Measurements from ENCODE around the gene SRMS. TPM values are rescaled to one million over a fixed set of nuclear protein-coding genes. Genes with fewer than 3 reads are reported as not detected.

The SRMS gene
- total RNA-seq, 1 experiment from 2014 or later: 0.22 TPM

DNA sequence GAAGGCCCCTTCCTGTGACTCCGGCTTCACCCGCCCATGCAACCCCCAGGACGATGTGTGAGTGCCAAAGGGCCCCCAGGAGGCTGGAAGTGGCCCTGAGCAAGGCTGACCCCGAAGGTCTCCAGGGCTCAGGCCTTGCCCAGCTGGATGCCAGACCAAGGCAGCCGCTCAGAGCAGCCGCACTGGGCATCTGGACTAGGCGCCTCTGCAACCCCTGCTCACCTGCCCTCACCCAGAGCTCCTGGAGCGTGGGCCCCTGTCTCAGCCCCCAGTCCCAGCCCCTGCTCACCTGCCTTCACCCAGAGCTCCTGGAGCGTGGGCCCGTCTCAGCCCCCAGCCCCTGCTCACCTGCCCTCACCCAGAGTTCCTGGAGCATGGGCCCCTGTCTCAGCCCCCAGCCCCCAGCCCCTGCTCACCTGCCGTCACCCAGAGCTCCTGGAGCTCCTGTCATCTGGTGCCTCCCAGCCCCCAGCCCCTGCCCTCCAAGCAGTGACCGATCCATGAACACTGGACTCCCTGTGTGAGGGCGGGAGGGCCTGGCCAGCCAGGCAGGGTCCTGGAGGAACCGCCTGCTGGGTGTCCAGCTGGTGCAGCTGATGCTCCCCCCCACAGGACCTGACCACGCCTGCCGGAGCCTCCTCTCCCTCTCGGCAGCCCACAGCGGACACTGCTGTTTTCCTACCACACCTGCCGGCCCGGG is 1.1 kb downstream of the SRMS start:
- H4K20me1 ChIP-seq (ENCODE audit: low read length): no peaks in the 10 kb centered on the region
- CTCF ChIA-PET: no interaction called here
- H3K27ac ChIP-seq (ENCODE audit: low read length): 0 out of 2 replicates have a peak overlapping the region, but pooled peaks have one; percentile 80
- no peak for ATAC-seq
- H2AFZ ChIP-seq (ENCODE audit: low read length): no peak overlapping the region
- H3K4me2 ChIP-seq (ENCODE audit: low read length): no peak overlapping the region
- no peaks in the 10 kb centered on the region for H3F3A ChIP-seq (ENCODE audit: low read length, unreplicated experiment)
- no peaks in the 10 kb centered on the region for H3K27me3 ChIP-seq (ENCODE audit: low read length)
- peaks cover 29% of the 10 kb centered on the region for H3K4me1 ChIP-seq (ENCODE audit: insufficient read depth, low read length)
- no peaks in the 10 kb centered on the region for H3K36me3 ChIP-seq (ENCODE audit: low read depth, low read length)
- no TSS peak for BruUV-seq (replicated peaks)
- intact Hi-C loops (cut with micrococcal nuclease): no loop called here
- H3K79me2 ChIP-seq (ENCODE audit: low read length): no peaks in the 10 kb centered on the region
- POLR2A ChIA-PET (ENCODE audit: unreplicated experiment): no interaction called here
- H3K9me3 ChIP-seq (ENCODE audit: low read length): no peaks in the 10 kb centered on the region
- no peak overlapping the region for H3K9ac ChIP-seq (ENCODE audit: low read length)
- H3K9me2 ChIP-seq (replicated peaks; ENCODE audit: low read length): no peaks in the 10 kb centered on the region
- TF ChIP-seq EZH2 (IDR thresholded peaks at IDR 0.05; ENCODE audit: low read length, unreplicated experiment) (no peak), EZH2phosphoT487 (IDR thresholded peaks at IDR 0.05; ENCODE audit: borderline replicate concordance, low read length) (no peak), CTCF (conservative IDR thresholded peaks at IDR 0.05; ENCODE audit: low read depth, low read length) (no peak)
- no peak for DNase-seq
- no peak overlapping the region for H3K4me3 ChIP-seq (ENCODE audit: low read length)

- peak overlapping the region; percentile 52 for H3K9ac ChIP-seq (ENCODE audit: low read length)
- H3K9me2 ChIP-seq (replicated peaks; ENCODE audit: low read length): no peaks in the 10 kb centered on the region
- no peaks in the 10 kb centered on the region for H3K79me2 ChIP-seq (ENCODE audit: low read length)
- no peaks in the 10 kb centered on the region for H3F3A ChIP-seq (ENCODE audit: low read length, unreplicated experiment)
- no peak for DNase-seq
- ChIA-PET CTCF (no interaction called here), POLR2A (ENCODE audit: unreplicated experiment) (no interaction called here)
- ATAC-seq: no peak
- no peaks in the 10 kb centered on the region for H3K27me3 ChIP-seq (ENCODE audit: low read length)
- H3K4me1 ChIP-seq (ENCODE audit: insufficient read depth, low read length): peaks cover 29% of the 10 kb centered on the region
- H4K20me1 ChIP-seq (ENCODE audit: low read length): no peaks in the 10 kb centered on the region
- peak overlapping the region; percentile 80 for H3K27ac ChIP-seq (ENCODE audit: low read length)
- intact Hi-C loops (cut with micrococcal nuclease): no loop called here
- peak overlapping the region; percentile 76 for H3K4me2 ChIP-seq (ENCODE audit: low read length)
- no peak overlapping the region for H3K4me3 ChIP-seq (ENCODE audit: low read length)
- TF ChIP-seq EZH2 (IDR thresholded peaks at IDR 0.05; ENCODE audit: low read length, unreplicated experiment): no peak
- TF ChIP-seq CTCF (conservative IDR thresholded peaks at IDR 0.05; ENCODE audit: low read depth, low read length): no peak
- no peak for TF ChIP-seq EZH2phosphoT487 (IDR thresholded peaks at IDR 0.05; ENCODE audit: borderline replicate concordance, low read length)
- H3K36me3 ChIP-seq (ENCODE audit: low read depth, low read length): no peaks in the 10 kb centered on the region
- no peaks in the 10 kb centered on the region for H3K9me3 ChIP-seq (ENCODE audit: low read length)
- H2AFZ ChIP-seq (ENCODE audit: low read length): no peak overlapping the region
- no TSS peak for BruUV-seq (replicated peaks)
These were observed 1.7 kb downstream of the SRMS start for GRCh38 chr20:63545814-63546213.

DNA sequence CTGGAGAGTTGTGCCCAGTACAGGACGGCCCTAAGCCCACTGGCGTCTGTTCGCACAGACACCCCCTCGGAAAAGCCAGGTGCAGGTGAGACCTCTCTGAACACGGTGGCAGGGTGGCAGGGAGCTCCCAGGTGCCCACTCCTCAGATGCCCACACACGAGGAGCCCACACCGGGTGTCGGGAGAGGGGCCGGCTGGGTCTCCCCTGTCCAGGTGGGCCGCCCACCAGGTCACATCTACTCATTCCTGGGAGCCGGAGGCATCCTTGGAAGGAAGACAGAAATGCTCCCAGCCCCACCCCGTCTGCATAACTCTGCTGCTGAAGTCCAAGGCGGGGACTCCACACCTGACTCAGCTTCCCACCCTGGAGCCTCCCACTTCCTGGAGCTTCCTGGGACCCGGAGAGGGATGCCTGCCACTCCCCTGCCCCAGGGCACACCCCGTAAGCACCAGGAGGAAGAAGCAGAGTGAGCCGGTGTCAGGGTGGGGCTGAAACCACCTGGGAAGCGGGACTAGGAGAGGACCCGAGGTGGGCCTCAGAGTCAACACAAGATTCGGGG is 2.5 kb downstream of the SRMS start:
- Histone ChIP-seq H3K27ac (ENCODE audit: low read length) (peak overlapping the region; percentile 80), H4K20me1 (ENCODE audit: low read length) (no peaks in the 10 kb centered on the region), H3K4me1 (ENCODE audit: insufficient read depth, low read length) (peaks cover 31% of the 10 kb centered on the region), H2AFZ (ENCODE audit: low read length) (peak overlapping the region; percentile 33; the same call in 1 of the 2 replicates), H3K9me3 (ENCODE audit: low read length) (no peaks in the 10 kb centered on the region), H3K79me2 (ENCODE audit: low read length) (no peaks in the 10 kb centered on the region), H3K4me2 (ENCODE audit: low read length) (peak overlapping the region; percentile 76), H3K9ac (ENCODE audit: low read length) (peak overlapping the region; percentile 52), H3F3A (ENCODE audit: low read length, unreplicated experiment) (no peaks in the 10 kb centered on the region), H3K27me3 (ENCODE audit: low read length) (no peaks in the 10 kb centered on the region), H3K4me3 (ENCODE audit: low read length) (peak overlapping the region; percentile 43; the same call in 1 of the 2 replicates), H3K36me3 (ENCODE audit: low read depth, low read length) (no peaks in the 10 kb centered on the region), H3K9me2 (replicated peaks; ENCODE audit: low read length) (no peaks in the 10 kb centered on the region)
- intact Hi-C loops (cut with micrococcal nuclease): no loop called here
- CTCF ChIA-PET: interaction anchor here (0.7 kb wide), 1 partner anchor 518 kb away, joined by 3 read pairs; no protein-coding TSS in a partner anchor
- POLR2A ChIA-PET (ENCODE audit: unreplicated experiment): interaction anchor here (0.8 kb wide), 1 partner anchor 113 kb away, joined by 3 read pairs; the partner anchor contains the start of gene RTEL1
- BruUV-seq (replicated peaks): no TSS peak
- ATAC-seq (peak; percentile 89), DNase-seq (peak; percentile 97)
- TF ChIP-seq CTCF (conservative IDR thresholded peaks at IDR 0.05; ENCODE audit: low read depth, low read length): no peak
- no peak for TF ChIP-seq EZH2phosphoT487 (IDR thresholded peaks at IDR 0.05; ENCODE audit: borderline replicate concordance, low read length)
- TF ChIP-seq EZH2 (IDR thresholded peaks at IDR 0.05; ENCODE audit: low read length, unreplicated experiment): no peak

Data from PC-3 (cell line).